Endothelial cell of umbilical vein (primary cell): ENCODE data around the gene CEACAM16. TPM values are rescaled to one million over a fixed set of nuclear protein-coding genes. Genes with fewer than 3 reads are reported as not detected.

Experiments used
- BruUV-seq: library from RNA; stranded (reverse); fragments of 400-500 nt; replicated peaks from 2 replicates; lab custom pipeline; 2021; lab: Mats Ljungman, UMichigan
- CTCF ChIA-PET: fragments of 300-600, 350-600 bp; sonication (Branson Sonifier 250); formaldehyde crosslinking; loops from one replicate; lab custom pipeline; 2021; ENCODE audit warnings: antibody characterized with exemption, inconsistent platforms; lab: Charles Lee
- POLR2A ChIA-PET: fragments of 300-600, 350-600 bp; sonication (Branson Sonifier 250); formaldehyde crosslinking; loops from one replicate; lab custom pipeline; 2021; ENCODE audit warnings: antibody characterized with exemption, inconsistent platforms; lab: Charles Lee
- DNase-seq: peaks from one replicate; pipeline ENCODE4 v3.0.0-alpha.2; 2011; ENCODE audit warnings: low read depth, low spot score
- FAIRE-seq: peaks from 2 replicates; lab custom pipeline; 2011; peaks lifted over from hg19 to GRCh38; lab: Jason Lieb, UNC
- H2AFZ ChIP-seq: 2 replicates; pipeline ENCODE4 v1.6.0; 2012; ENCODE audit warnings: low read depth, low read length, control low read depth, inconsistent platforms
- H3K27ac ChIP-seq: 2 replicates; pipeline ENCODE4 v1.5.1; 2011; ENCODE audit warnings: low read depth, mild to moderate bottlenecking, control low read depth, low read length, moderate library complexity; ENCODE audit not compliant: insufficient read depth
- H3K27me3 ChIP-seq, 2 experiments: 2 replicates each; pipeline versions ENCODE4 v1.6.0 to v1.6.1; 2011; ENCODE audit warnings: low read length in 2 of 2, mixed read lengths in 1 of 2; ENCODE audit not compliant: control insufficient read depth in 2 of 2, insufficient read depth in 2 of 2
- H3K36me3 ChIP-seq, 2 experiments: 2 replicates in 1 of 2; 3 replicates in 1 of 2; pipeline ENCODE4 v1.5.1; 2011; ENCODE audit warnings: low read length in 2 of 2, mild to moderate bottlenecking in 1 of 2, moderate library complexity in 1 of 2; ENCODE audit not compliant: control insufficient read depth in 2 of 2, insufficient read depth in 2 of 2; ENCODE audit errors: extremely low read depth in 1 of 2
- H3K4me1 ChIP-seq: 3 replicates; pipeline ENCODE4 v1.5.1; 2011; ENCODE audit warnings: mild to moderate bottlenecking, low read length; ENCODE audit not compliant: control insufficient read depth, insufficient read depth; ENCODE audit errors: extremely low read depth
- H3K4me2 ChIP-seq: 2 replicates; pipeline ENCODE4 v1.6.1; 2011; ENCODE audit warnings: low read length, control low read depth, mixed read lengths; ENCODE audit not compliant: insufficient read depth
- H3K4me3 ChIP-seq, 3 experiments: fragments of 200-600 bp in 1 of 3; sonication (generic), shearing (Covaris generic) in 1 of 3; replicated peaks in 1 of 3; 2 replicates each; pipeline ENCODE4 v1.5.1; 2011 to 2016; ENCODE audit warnings: control low read depth in 3 of 3, low read length in 3 of 3, mild to moderate bottlenecking in 2 of 3, inconsistent platforms in 1 of 3, low read depth in 1 of 3, moderate library complexity in 1 of 3; ENCODE audit not compliant: insufficient read depth in 1 of 3
- H3K79me2 ChIP-seq: 2 replicates; pipeline ENCODE4 v1.6.0; 2012; ENCODE audit warnings: low read length, inconsistent platforms; ENCODE audit not compliant: control insufficient read depth, insufficient read depth
- H3K9ac ChIP-seq: replicated peaks from 2 replicates; pipeline ENCODE3; 2011; ENCODE audit warnings: low read length, control low read depth; ENCODE audit not compliant: insufficient read depth; ENCODE audit errors: extremely low read depth
- H3K9me1 ChIP-seq: replicated peaks from 3 replicates; pipeline ENCODE4 v1.6.0; 2011; ENCODE audit warnings: mild to moderate bottlenecking, low read length; ENCODE audit not compliant: control insufficient read depth, insufficient read depth; ENCODE audit errors: extremely low read depth
- H3K9me3 ChIP-seq: replicated peaks from 2 replicates; pipeline ENCODE4 v1.5.1; 2012; ENCODE audit warnings: low read length, inconsistent platforms; ENCODE audit not compliant: control insufficient read depth, insufficient read depth
- H4K20me1 ChIP-seq: replicated peaks from 2 replicates; pipeline ENCODE3; 2011; ENCODE audit warnings: mild to moderate bottlenecking, low read length; ENCODE audit not compliant: control insufficient read depth, insufficient read depth; ENCODE audit errors: extremely low read depth
- EZH2 ChIP-seq: IDR thresholded peaks from 2 replicates; pipeline ENCODE4 v1.6.1; 2012; ENCODE audit warnings: borderline replicate concordance, low read depth, mild to moderate bottlenecking, moderate library complexity, low read length, inconsistent platforms; ENCODE audit not compliant: severe bottlenecking
- FOS ChIP-seq: IDR thresholded peaks from 2 replicates; pipeline ENCODE4 v1.6.1; 2011; ENCODE audit warnings: mild to moderate bottlenecking, low read length, moderate library complexity, borderline replicate concordance; ENCODE audit not compliant: insufficient read depth
- GATA2 ChIP-seq: IDR thresholded peaks from 2 replicates; pipeline ENCODE4 v1.7.0; 2011; ENCODE audit warnings: low read depth, mild to moderate bottlenecking, moderate library complexity, mixed read lengths, low read length; ENCODE audit not compliant: insufficient read length, insufficient read depth
- JUN ChIP-seq: IDR thresholded peaks from 2 replicates; pipeline ENCODE4 v1.6.1; 2011; ENCODE audit warnings: borderline replicate concordance, low read depth; ENCODE audit not compliant: insufficient read length, insufficient read depth
- MYC ChIP-seq: IDR thresholded peaks from one replicate; pipeline ENCODE4 v1.6.1; 2011; ENCODE audit warnings: mild to moderate bottlenecking, low read depth, low read length
- POLR2A ChIP-seq: IDR thresholded peaks from 2 replicates; pipeline ENCODE4 v1.6.1; 2012; ENCODE audit warnings: low read depth, mild to moderate bottlenecking, control low read depth, low read length
- POLR2AphosphoS5 ChIP-seq: IDR thresholded peaks from 2 replicates; pipeline ENCODE4 v1.6.1; 2012; ENCODE audit warnings: low read depth, mild to moderate bottlenecking, control low read depth, low read length, moderate library complexity; ENCODE audit not compliant: insufficient read depth
- dilution Hi-C: fragments of 300-500 bp; cut with MboI; formaldehyde crosslinking; loops from one replicate; pipeline ENCODE4 v1.15.0; 2019; ENCODE audit warnings: low sequenced_read_pairs; ENCODE audit not compliant: extremely low pct_ligation_motif_present
- intact Hi-C: fragments of 100-400 bp; cut with micrococcal nuclease; formaldehyde crosslinking; loops from one replicate; pipeline ENCODE4 v1.10.0; 2022
- polyA plus RNA-seq, 4 experiments: library from polyadenylated mRNA; depleted of rRNA in 3 of 4; stranded (reverse) in 3 of 4; unstranded in 1 of 4; fragments of >200 nt; gene quantifications; 2 replicates each; pipeline versions ENCODE4 v1.2.1 to v1.2.3, GENCODE V29; 2011 to 2012; ENCODE audit warnings: missing spikeins in 1 of 4
- total RNA-seq: library from RNA; stranded (reverse); gene quantifications from 2 replicates; pipeline ENCODE4 v1.2.3, GENCODE V29; 2021
- TF ChIP-seq, protein P1 (sequence below): IDR thresholded peaks from 2 replicates; pipeline ENCODE4 v1.6.1; 2011; ENCODE audit not compliant: insufficient read depth, insufficient read length
- TF ChIP-seq, protein P2 (sequence below), 2 donors: IDR thresholded peaks; 1 replicate in 1 of 2; 2 replicates in 1 of 2; pipeline ENCODE4 v1.5.1; 2011; ENCODE audit warnings: low read length in 2 of 2, mild to moderate bottlenecking in 2 of 2, moderate library complexity in 2 of 2, control low read depth in 1 of 2, inconsistent platforms in 1 of 2, low read depth in 1 of 2; ENCODE audit not compliant: insufficient read depth in 1 of 2; ENCODE audit errors: extremely low read depth in 1 of 2

CEACAM16 gene
- total and polyA plus RNA-seq, 2 donors (not counting 3 experiments of a cell fraction or from before 2014, with no cell fraction given): not detected

DNA sequence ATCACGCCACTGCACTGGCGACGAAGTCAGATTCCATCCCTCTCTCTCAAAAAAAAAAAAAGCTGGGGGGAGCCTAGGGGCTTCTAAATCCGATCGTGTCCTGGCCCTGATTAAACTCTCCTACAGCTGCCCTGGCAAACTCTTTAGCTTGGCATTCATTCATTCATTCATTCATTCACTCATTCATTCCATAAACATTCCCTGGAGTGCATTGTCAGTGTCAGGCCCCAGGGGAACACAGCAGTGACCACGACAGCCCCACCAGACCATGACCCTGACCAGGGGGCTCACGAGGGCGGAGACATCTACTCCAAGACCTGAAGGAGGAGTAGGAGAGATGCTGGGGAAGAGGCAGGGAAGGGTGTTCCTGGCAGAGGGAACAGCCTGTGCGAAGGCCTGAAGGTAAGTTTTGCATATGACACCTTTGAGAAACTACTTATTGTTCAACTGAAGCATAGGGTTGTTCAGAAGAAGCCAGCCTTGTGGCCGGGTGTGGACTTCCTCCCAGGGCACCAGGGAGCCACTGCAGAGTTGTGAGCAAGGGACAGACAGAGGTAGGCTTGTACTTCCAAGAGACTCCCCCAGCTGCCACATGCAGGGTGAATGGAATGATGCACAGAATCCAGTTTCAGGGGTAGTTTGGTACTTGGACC, 24.5 kb downstream of the CEACAM16 start:
- POLR2A ChIA-PET: interaction anchor here (0.6 to 1.5 kb wide), 4 partner anchors 28 to 47 kb away, joined by 3 to 5 read pairs (median 4); no protein-coding TSS in a partner anchor
- Histone ChIP-seq H3K9me3 (no peaks in the 10 kb centered on the region), H3K9ac (no peak overlapping the region), H3K27me3 (no peaks in the 10 kb centered on the region), H3K27ac (peak overlapping the region; percentile 4), H3K4me1 (peaks cover 39% of the 10 kb centered on the region), H3K36me3 (no peaks in the 10 kb centered on the region), H3K4me2 (no peak overlapping the region), H3K9me1 (no peaks in the 10 kb centered on the region), H3K79me2 (peaks cover 4% of the 10 kb centered on the region), H4K20me1 (no peaks in the 10 kb centered on the region), H3K4me3 (no peak overlapping the region), H2AFZ (peak overlapping the region; percentile 38)
- CTCF ChIA-PET: interaction anchor here (0.7 to 15.8 kb wide), 45 partner anchors 8 to 229 kb away, joined by 3 to 688 read pairs (median 7); partner anchors contain the start of genes APOE, BCAM, BCL3 and CBLC
- dilution Hi-C loops: no loop called here
- no TSS peak for BruUV-seq
- DNase-seq (no peak), FAIRE-seq (no peak)
- intact Hi-C loops: loop anchor here (1.0 to 5.0 kb wide), 2 partner anchors 31 to 229 kb away; no protein-coding TSS in a partner anchor
- TF ChIP-seq GATA2 (no peak), POLR2AphosphoS5 (no peak), EZH2 (no peak), POLR2A (no peak), MYC (no peak), FOS (no peak), JUN (no peak)
- TF ChIP-seq, protein P1, sequence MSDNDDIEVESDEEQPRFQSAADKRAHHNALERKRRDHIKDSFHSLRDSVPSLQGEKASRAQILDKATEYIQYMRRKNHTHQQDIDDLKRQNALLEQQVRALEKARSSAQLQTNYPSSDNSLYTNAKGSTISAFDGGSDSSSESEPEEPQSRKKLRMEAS: no peak
- TF ChIP-seq, protein P2, sequence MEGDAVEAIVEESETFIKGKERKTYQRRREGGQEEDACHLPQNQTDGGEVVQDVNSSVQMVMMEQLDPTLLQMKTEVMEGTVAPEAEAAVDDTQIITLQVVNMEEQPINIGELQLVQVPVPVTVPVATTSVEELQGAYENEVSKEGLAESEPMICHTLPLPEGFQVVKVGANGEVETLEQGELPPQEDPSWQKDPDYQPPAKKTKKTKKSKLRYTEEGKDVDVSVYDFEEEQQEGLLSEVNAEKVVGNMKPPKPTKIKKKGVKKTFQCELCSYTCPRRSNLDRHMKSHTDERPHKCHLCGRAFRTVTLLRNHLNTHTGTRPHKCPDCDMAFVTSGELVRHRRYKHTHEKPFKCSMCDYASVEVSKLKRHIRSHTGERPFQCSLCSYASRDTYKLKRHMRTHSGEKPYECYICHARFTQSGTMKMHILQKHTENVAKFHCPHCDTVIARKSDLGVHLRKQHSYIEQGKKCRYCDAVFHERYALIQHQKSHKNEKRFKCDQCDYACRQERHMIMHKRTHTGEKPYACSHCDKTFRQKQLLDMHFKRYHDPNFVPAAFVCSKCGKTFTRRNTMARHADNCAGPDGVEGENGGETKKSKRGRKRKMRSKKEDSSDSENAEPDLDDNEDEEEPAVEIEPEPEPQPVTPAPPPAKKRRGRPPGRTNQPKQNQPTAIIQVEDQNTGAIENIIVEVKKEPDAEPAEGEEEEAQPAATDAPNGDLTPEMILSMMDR (IDR thresholded peaks at IDR 0.05; ENCODE audit: extremely low read depth in 1 of 2, insufficient read depth in 1 of 2, low read depth in 1 of 2, low read length in 2 of 2): no peak
